ENCODE data around the gene ICOSLG.

GRCh38 chr21:44262338-44263056 lies 21.8 kb upstream of the ICOSLG start:
- TF ChIP-seq EP300 (IDR thresholded peaks at IDR 0.05) (no peak), CTCF (IDR thresholded peaks at IDR 0.05) (no peak), POLR2A (IDR thresholded peaks at IDR 0.05) (no peak), POLR2AphosphoS5 (IDR thresholded peaks at IDR 0.05) (no peak)
